Hepatocyte (in vitro differentiated cells): ENCODE measurements around the gene SEL1L3.

ENCODE experiments used
- EZH2 ChIP-seq: fragments of 200-600 bp; sonication (generic); IDR thresholded peaks from 2 replicates; pipeline ENCODE4 v1.6.1; 2016; ENCODE audit warnings: antibody characterized with exemption, mild to moderate bottlenecking, borderline replicate concordance
- TF ChIP-seq, protein P1 (sequence below): fragments of 200-600 bp; sonication (generic); IDR thresholded peaks from 2 replicates; pipeline ENCODE4 v1.5.1; 2016; ENCODE audit warnings: antibody characterized with exemption, mild to moderate bottlenecking; ENCODE audit not compliant: poor library complexity

DNA sequence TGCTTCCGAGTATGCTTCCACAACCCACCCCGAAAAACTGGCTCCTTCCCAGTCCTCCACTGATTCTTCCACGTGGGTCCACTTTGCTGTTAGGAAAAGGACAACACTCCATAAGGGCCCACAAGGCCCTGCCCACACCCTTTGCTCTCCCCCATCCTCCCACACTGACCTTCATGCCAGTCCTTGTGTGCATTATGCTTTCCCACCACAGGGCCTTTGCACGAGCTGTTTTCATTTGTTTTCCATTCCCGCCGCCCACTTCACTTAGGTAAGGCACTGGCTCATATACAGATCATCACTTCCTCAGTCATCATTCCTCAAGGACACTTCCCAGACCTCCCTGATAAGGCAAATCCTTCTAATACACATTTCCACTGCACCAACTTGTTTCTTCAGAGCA lies 16.8 kb upstream of the SEL1L3 start:
- TF ChIP-seq, protein P1, sequence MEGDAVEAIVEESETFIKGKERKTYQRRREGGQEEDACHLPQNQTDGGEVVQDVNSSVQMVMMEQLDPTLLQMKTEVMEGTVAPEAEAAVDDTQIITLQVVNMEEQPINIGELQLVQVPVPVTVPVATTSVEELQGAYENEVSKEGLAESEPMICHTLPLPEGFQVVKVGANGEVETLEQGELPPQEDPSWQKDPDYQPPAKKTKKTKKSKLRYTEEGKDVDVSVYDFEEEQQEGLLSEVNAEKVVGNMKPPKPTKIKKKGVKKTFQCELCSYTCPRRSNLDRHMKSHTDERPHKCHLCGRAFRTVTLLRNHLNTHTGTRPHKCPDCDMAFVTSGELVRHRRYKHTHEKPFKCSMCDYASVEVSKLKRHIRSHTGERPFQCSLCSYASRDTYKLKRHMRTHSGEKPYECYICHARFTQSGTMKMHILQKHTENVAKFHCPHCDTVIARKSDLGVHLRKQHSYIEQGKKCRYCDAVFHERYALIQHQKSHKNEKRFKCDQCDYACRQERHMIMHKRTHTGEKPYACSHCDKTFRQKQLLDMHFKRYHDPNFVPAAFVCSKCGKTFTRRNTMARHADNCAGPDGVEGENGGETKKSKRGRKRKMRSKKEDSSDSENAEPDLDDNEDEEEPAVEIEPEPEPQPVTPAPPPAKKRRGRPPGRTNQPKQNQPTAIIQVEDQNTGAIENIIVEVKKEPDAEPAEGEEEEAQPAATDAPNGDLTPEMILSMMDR, result no peak
- TF ChIP-seq EZH2, result no peak
